OCI-LY1 (cell line): ENCODE results near the gene LITAF.

Experiments
- H2AFZ ChIP-seq: fragments of 200-600 bp; sonication (generic), shearing (Covaris generic); 2 replicates; pipeline ENCODE4 v1.6.0; 2014; ENCODE audit warnings: antibody characterized with exemption, mild to moderate bottlenecking, low read length
- H3F3A ChIP-seq: fragments of 200-600 bp; sonication (generic), shearing (Covaris generic); 2 replicates; pipeline ENCODE4 v1.6.0; 2014; ENCODE audit warnings: mild to moderate bottlenecking, antibody characterized with exemption, low read length, moderate library complexity; ENCODE audit not compliant: insufficient read depth
- H3K27ac ChIP-seq: fragments of 200-600 bp; sonication (generic); 2 replicates; pipeline ENCODE4 v1.5.1; 2014; ENCODE audit warnings: low read length, mixed run types, mild to moderate bottlenecking, low read depth; ENCODE audit not compliant: poor library complexity, severe bottlenecking
- H3K27me3 ChIP-seq: fragments of 200-600 bp; sonication (generic); 2 replicates; pipeline ENCODE4 v1.6.0; 2014; ENCODE audit warnings: antibody characterized with exemption, mild to moderate bottlenecking, low read length, moderate library complexity; ENCODE audit not compliant: insufficient read depth
- H3K36me3 ChIP-seq: fragments of 200-600 bp; sonication (generic); 2 replicates; pipeline ENCODE4 v1.6.1; 2014; ENCODE audit warnings: mild to moderate bottlenecking, antibody characterized with exemption, low read length, moderate library complexity, mixed read lengths; ENCODE audit not compliant: insufficient read depth
- H3K4me1 ChIP-seq: fragments of 200-600 bp; sonication (generic); 2 replicates; pipeline ENCODE4 v1.5.1; 2014; ENCODE audit warnings: mild to moderate bottlenecking, low read length, moderate library complexity; ENCODE audit not compliant: insufficient read depth, severe bottlenecking
- H3K4me2 ChIP-seq: fragments of 200-600 bp; sonication (generic), shearing (Covaris generic); 2 replicates; pipeline ENCODE4 v1.6.1; 2014; ENCODE audit warnings: low read length
- H3K4me3 ChIP-seq: fragments of 200-600 bp; sonication (generic); 2 replicates; pipeline ENCODE4 v1.5.1; 2014; ENCODE audit warnings: low read length, low read depth, mild to moderate bottlenecking, mixed read lengths; ENCODE audit not compliant: poor library complexity, severe bottlenecking
- H3K79me2 ChIP-seq: fragments of 200-600 bp; shearing (Covaris generic); 2 replicates; pipeline ENCODE4 v1.6.1; 2016; ENCODE audit warnings: mixed run types, low read length, mixed read lengths; ENCODE audit not compliant: insufficient read depth
- H3K9ac ChIP-seq: fragments of 200-600 bp; sonication (generic), shearing (Covaris generic); 2 replicates; pipeline ENCODE4 v1.6.1; 2014; ENCODE audit warnings: mild to moderate bottlenecking, low read length, mixed read lengths
- H3K9me2 ChIP-seq: fragments of 200-600 bp; sonication (generic), shearing (Covaris generic); 2 replicates; pipeline ENCODE4 v1.6.1; 2014; ENCODE audit warnings: low read depth, mild to moderate bottlenecking, low read length, mixed read lengths
- H3K9me3 ChIP-seq: fragments of 200-600 bp; shearing (Covaris generic); 2 replicates; pipeline ENCODE4 v1.6.1; 2014; ENCODE audit warnings: low read length, mixed read lengths
- H4K20me1 ChIP-seq: fragments of 200-600 bp; sonication (generic), shearing (Covaris generic); 2 replicates; pipeline ENCODE4 v1.6.0; 2016; ENCODE audit warnings: mild to moderate bottlenecking, low read length; ENCODE audit not compliant: insufficient read depth
- CTCF ChIP-seq: fragments of 200-600 bp; sonication (generic), shearing (Covaris generic); IDR thresholded peaks from 2 replicates; pipeline ENCODE4 v1.5.1; 2017; ENCODE audit warnings: mild to moderate bottlenecking, antibody characterized with exemption, low read length, moderate library complexity, mixed read lengths
- EZH2 ChIP-seq: fragments of 200-600 bp; sonication (generic), shearing (Covaris generic); IDR thresholded peaks from 2 replicates; pipeline ENCODE4 v1.8.0; 2017; ENCODE audit warnings: borderline replicate concordance, mixed run types, mild to moderate bottlenecking, antibody characterized with exemption, low read length, moderate library complexity, mixed read lengths

LITAF gene

GRCh38 chr16:11618107-11618717, 31.5 kb upstream of the LITAF start:
- Histone ChIP-seq H3K9ac (no peak overlapping the region), H3K4me2 (no peak overlapping the region)

GRCh38 chr16:11615748-11616447, 29.2 kb upstream of the LITAF start:
- no peaks in the 10 kb centered on the region for H4K20me1 ChIP-seq
- TF ChIP-seq EZH2 (no peak), CTCF (no peak)
- H3K4me3 ChIP-seq, result no peak overlapping the region
- H3K4me2 ChIP-seq, result no peak overlapping the region
- H3K36me3 ChIP-seq, result no peaks in the 10 kb centered on the region
- H3F3A ChIP-seq, result 0 out of 2 replicates have a peak, but pooled peaks cover 6% of the 10 kb centered on the region
- no peaks in the 10 kb centered on the region for H3K79me2 ChIP-seq
- no peaks in the 10 kb centered on the region for H3K27me3 ChIP-seq
- H3K9ac ChIP-seq, result no peak overlapping the region
- H3K9me2 ChIP-seq, result no peaks in the 10 kb centered on the region
- peak overlapping the region; percentile 92 for H3K27ac ChIP-seq
- H2AFZ ChIP-seq, result no peak overlapping the region
- no peaks in the 10 kb centered on the region; the same call in 1 of the 2 replicates for H3K9me3 ChIP-seq
- H3K4me1 ChIP-seq, result peaks cover 60% of the 10 kb centered on the region

More at GRCh38 chr16:11618107-11618717, 31.5 kb upstream of the LITAF start:
- Histone ChIP-seq H3F3A (0 out of 2 replicates have a peak, but pooled peaks cover 6% of the 10 kb centered on the region), H3K79me2 (no peaks in the 10 kb centered on the region), H2AFZ (no peak overlapping the region), H3K9me3 (no peaks in the 10 kb centered on the region; the same call in 1 of the 2 replicates), H3K9me2 (no peaks in the 10 kb centered on the region), H3K4me1 (peaks cover 69% of the 10 kb centered on the region), H3K4me3 (no peak overlapping the region), H3K36me3 (no peaks in the 10 kb centered on the region), H4K20me1 (no peaks in the 10 kb centered on the region), H3K27me3 (no peaks in the 10 kb centered on the region), H3K27ac (peak overlapping the region; percentile 100)
- TF ChIP-seq CTCF (no peak), EZH2 (no peak)

- Histone ChIP-seq H3K9me2 (no peaks in the 10 kb centered on the region), H3K4me3 (no peak overlapping the region), H3K79me2 (no peaks in the 10 kb centered on the region), H3K36me3 (no peaks in the 10 kb centered on the region), H3F3A (no peaks in the 10 kb centered on the region), H3K4me2 (no peak overlapping the region), H3K9me3 (no peaks in the 10 kb centered on the region), H3K27me3 (no peaks in the 10 kb centered on the region), H3K27ac (peak overlapping the region; percentile 92), H3K9ac (no peak overlapping the region), H4K20me1 (no peaks in the 10 kb centered on the region), H2AFZ (no peak overlapping the region), H3K4me1 (peaks cover 56% of the 10 kb centered on the region)
- TF ChIP-seq CTCF, result no peak
- no peak for TF ChIP-seq EZH2
These were observed 28.0 kb upstream of the LITAF start for GRCh38 chr16:11614587-11615175.
